Measurements from ENCODE around the gene OR2T3.
"Not testable (repeated sequence)": the region's sequence is repeated elsewhere in the genome, so short reads cannot be mapped to it uniquely, and the experiment has no call there.

OR2T3 gene

GRCh38 chr1:248473051-248473450 is at the start of gene OR2T3:
Gene OR2T3, plus strand, starts transcription at chr1:248473351. Its CDS starts 0 bp downstream, at chr1:248473351.
- CTCF ChIA-PET; DNase-seq (ENCODE audit: extremely low spot score); POLR2A ChIA-PET: not testable (repeated sequence)

GRCh38 chr1:248427526-248428191 is 45.5 kb upstream of the OR2T3 start:
- POLR2A ChIA-PET; DNase-seq (ENCODE audit: extremely low spot score); CTCF ChIA-PET: not testable (repeated sequence)

- POLR2A ChIA-PET; DNase-seq (ENCODE audit: extremely low spot score); CTCF ChIA-PET: not testable (repeated sequence)
These were observed 45.0 kb upstream of the OR2T3 start for GRCh38 chr1:248428192-248428533.

- CTCF ChIA-PET; POLR2A ChIA-PET; DNase-seq (ENCODE audit: extremely low spot score): not testable (repeated sequence)
These were observed 41.5 kb upstream of the OR2T3 start for GRCh38 chr1:248431683-248432082.

- DNase-seq (ENCODE audit: extremely low spot score); POLR2A ChIA-PET; CTCF ChIA-PET: not testable (repeated sequence)
These were observed 41.0 kb upstream of the OR2T3 start for GRCh38 chr1:248432201-248432600.

GRCh38 chr1:248433811-248434415 is 39.2 kb upstream of the OR2T3 start:
- DNase-seq (ENCODE audit: extremely low spot score); POLR2A ChIA-PET; CTCF ChIA-PET: not testable (repeated sequence)

- CTCF ChIA-PET; DNase-seq (ENCODE audit: extremely low spot score); POLR2A ChIA-PET: not testable (repeated sequence)
These were observed 38.2 kb upstream of the OR2T3 start for GRCh38 chr1:248434913-248435312.

GRCh38 chr1:248436303-248436702 is 36.8 kb upstream of the OR2T3 start:
- CTCF ChIA-PET; DNase-seq (ENCODE audit: extremely low spot score); POLR2A ChIA-PET: not testable (repeated sequence)

- CTCF ChIA-PET; DNase-seq (ENCODE audit: extremely low spot score); POLR2A ChIA-PET: not testable (repeated sequence)
These were observed 34.5 kb upstream of the OR2T3 start for GRCh38 chr1:248438668-248439067.

GRCh38 chr1:248439283-248439682 is 33.9 kb upstream of the OR2T3 start:
- DNase-seq (ENCODE audit: extremely low spot score); POLR2A ChIA-PET; CTCF ChIA-PET: not testable (repeated sequence)

GRCh38 chr1:248442500-248443277 is 30.5 kb upstream of the OR2T3 start:
- CTCF ChIA-PET; POLR2A ChIA-PET; DNase-seq (ENCODE audit: extremely low spot score): not testable (repeated sequence)

GRCh38 chr1:248444603-248445002 is 28.5 kb upstream of the OR2T3 start:
- CTCF ChIA-PET; DNase-seq (ENCODE audit: extremely low spot score); POLR2A ChIA-PET: not testable (repeated sequence)

- CTCF ChIA-PET = not testable (repeated sequence)
These were observed 27.8 kb upstream of the OR2T3 start, which contains the start of gene OR2T2 for GRCh38 chr1:248445399-248445798. Gene OR2T2, plus strand, starts transcription at chr1:248445637. Its CDS starts 7,161 bp downstream, at chr1:248452798.

GRCh38 chr1:248448409-248449074 is 24.6 kb upstream of the OR2T3 start:
- POLR2A ChIA-PET; DNase-seq (ENCODE audit: extremely low spot score); CTCF ChIA-PET: not testable (repeated sequence)

More at GRCh38 chr1:248445399-248445798, 27.8 kb upstream of the OR2T3 start, which contains the start of gene OR2T2:
- POLR2A ChIA-PET; DNase-seq (ENCODE audit: extremely low spot score): not testable (repeated sequence)

- CTCF ChIA-PET; POLR2A ChIA-PET; DNase-seq (ENCODE audit: extremely low spot score): not testable (repeated sequence)
These were observed 23.2 kb upstream of the OR2T3 start for GRCh38 chr1:248449821-248450465.

GRCh38 chr1:248450466-248451145 is 22.5 kb upstream of the OR2T3 start:
- CTCF ChIA-PET; POLR2A ChIA-PET; DNase-seq (ENCODE audit: extremely low spot score): not testable (repeated sequence)

- CTCF ChIA-PET; DNase-seq (ENCODE audit: extremely low spot score); POLR2A ChIA-PET: not testable (repeated sequence)
These were observed 19.5 kb upstream of the OR2T3 start for GRCh38 chr1:248453619-248454018.

- CTCF ChIA-PET; POLR2A ChIA-PET; DNase-seq (ENCODE audit: extremely low spot score): not testable (repeated sequence)
These were observed 18.1 kb upstream of the OR2T3 start for GRCh38 chr1:248455045-248455444.
